ENCODE data around the gene SRSF1. TPM values are rescaled to one million over a fixed set of nuclear protein-coding genes. Genes with fewer than 3 reads are reported as not detected.

SRSF1 gene
- polyA plus RNA-seq, 1 donor = 213 TPM

DNA sequence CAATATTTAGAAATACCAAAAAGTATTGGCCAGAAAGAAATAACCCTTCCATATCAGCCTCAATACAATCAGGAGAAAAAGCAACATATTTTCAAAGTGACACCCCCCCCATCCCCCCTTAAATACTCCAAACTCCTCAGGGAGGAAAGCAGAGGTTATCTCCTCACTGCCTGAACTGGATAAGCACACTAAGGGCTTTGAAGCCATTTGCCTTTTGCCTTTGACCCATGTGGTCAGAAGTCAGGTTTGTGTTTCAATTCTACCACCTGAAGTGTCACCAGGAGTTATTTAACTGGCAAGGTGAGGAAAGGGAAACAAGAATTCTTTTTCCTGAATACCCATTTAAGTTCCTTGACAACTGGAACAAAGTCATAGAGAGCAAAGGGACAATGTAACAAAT is 15.5 kb downstream of the SRSF1 start:
- Histone ChIP-seq H3K4me3 (ENCODE audit: low read length) (no peak overlapping the region), H3K27ac (ENCODE audit: low read length) (no peak overlapping the region), H3K27me3 (ENCODE audit: control insufficient read depth, insufficient read depth, low read length) (no peaks in the 10 kb centered on the region), H3K9me3 (ENCODE audit: control insufficient read depth, low read depth, low read length) (no peaks in the 10 kb centered on the region), H3K36me3 (ENCODE audit: control insufficient read depth, insufficient read depth, low read length) (no peaks in the 10 kb centered on the region), H3K4me1 (ENCODE audit: control insufficient read depth, insufficient read depth, low read length) (peaks cover 6% of the 10 kb centered on the region)
- no peak for DNase-seq

DNA sequence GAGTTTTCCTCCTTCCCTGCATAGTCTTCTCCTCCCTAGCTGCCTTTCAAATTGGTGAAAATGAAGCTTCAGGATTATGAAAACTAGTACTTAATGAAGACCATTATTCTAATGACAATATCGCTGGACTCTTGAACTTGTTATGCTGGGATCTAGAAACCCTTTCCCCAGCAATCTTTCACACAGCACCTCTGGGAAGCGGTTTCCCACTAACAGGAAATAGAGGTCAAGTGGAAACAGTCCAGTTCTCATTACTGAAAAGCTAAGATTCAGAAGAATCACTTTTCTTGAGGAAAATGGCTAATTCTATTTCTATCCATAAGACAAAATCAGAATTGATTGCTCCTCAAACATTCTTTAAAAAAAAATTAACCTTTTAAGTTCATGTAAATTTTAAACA is 17.0 kb downstream of the SRSF1 start:
- DNase-seq = no peak
- no CpG with 5 or more reads among the region's 2 CpGs for WGBS (ENCODE audit: insufficient coverage, low lambda C conversion rate)
- Histone ChIP-seq H3K4me1 (ENCODE audit: control insufficient read depth, insufficient read depth, low read length) (peaks cover 13% of the 10 kb centered on the region), H3K9me3 (ENCODE audit: control insufficient read depth, low read depth, low read length) (no peaks in the 10 kb centered on the region), H3K27me3 (ENCODE audit: control insufficient read depth, insufficient read depth, low read length) (no peaks in the 10 kb centered on the region), H3K27ac (ENCODE audit: low read length) (no peak overlapping the region), H3K4me3 (ENCODE audit: low read length) (no peak overlapping the region), H3K36me3 (ENCODE audit: control insufficient read depth, insufficient read depth, low read length) (no peaks in the 10 kb centered on the region)

DNA sequence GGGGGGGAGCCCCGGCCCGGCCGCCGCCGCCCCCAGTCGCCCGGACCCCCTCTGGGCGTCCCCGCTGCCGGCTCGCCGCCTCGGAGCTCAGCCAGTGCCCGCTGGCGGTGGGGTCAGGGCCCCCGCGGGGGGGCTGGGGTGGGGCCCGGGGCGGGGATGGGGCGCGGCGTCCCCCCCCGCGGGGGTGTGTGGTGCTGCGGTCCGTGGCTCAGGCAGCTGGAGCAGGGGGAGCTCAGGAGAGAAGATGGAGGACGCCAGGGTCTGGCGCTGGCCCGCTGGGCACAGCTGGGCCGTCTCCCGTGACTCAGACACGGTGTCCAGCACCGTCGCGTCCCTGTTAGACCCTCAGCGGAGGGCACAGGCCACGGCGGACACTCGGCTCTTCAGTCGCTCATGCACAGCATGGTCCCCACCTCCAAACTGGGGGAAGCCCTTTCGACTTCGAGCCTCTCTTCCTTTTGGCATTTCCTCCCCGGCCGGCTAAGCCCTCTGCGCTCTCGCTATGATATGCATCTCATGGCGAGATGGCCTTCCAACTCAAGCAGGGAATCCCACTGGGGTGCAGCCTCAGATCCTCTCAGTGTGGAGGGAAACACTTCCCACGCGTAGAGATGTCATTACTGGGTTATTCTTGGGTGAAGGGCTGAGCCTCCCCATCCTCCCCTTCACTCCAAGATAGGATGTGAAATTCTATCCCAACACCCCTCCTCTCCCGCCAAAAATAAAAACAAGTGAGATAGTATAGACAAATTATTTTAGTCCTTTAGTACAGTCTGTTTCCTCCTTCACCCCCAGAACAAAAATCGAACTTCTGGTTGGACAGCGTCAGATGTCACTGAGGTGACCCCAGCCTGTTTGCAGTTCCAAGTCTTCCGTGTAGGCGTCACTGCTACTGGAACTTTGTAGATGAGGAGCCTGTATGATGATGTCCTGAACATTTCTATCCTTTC is 18.5 kb downstream of the SRSF1 start:
- peak overlapping the region; percentile 80 for H3K4me3 ChIP-seq (ENCODE audit: low read length)
- 0% methylated on average over 1 of the region's 54 CpGs for WGBS (ENCODE audit: insufficient coverage, low lambda C conversion rate)
- H3K9me3 ChIP-seq (ENCODE audit: control insufficient read depth, low read depth, low read length) = no peaks in the 10 kb centered on the region
- no peaks in the 10 kb centered on the region for H3K27me3 ChIP-seq (ENCODE audit: control insufficient read depth, insufficient read depth, low read length)
- H3K36me3 ChIP-seq (ENCODE audit: control insufficient read depth, insufficient read depth, low read length) = no peaks in the 10 kb centered on the region
- peaks cover 14% of the 10 kb centered on the region for H3K4me1 ChIP-seq (ENCODE audit: control insufficient read depth, insufficient read depth, low read length)
- peak overlapping the region; percentile 64 for H3K27ac ChIP-seq (ENCODE audit: low read length)
- DNase-seq = peak; percentile 66 to 82

DNA sequence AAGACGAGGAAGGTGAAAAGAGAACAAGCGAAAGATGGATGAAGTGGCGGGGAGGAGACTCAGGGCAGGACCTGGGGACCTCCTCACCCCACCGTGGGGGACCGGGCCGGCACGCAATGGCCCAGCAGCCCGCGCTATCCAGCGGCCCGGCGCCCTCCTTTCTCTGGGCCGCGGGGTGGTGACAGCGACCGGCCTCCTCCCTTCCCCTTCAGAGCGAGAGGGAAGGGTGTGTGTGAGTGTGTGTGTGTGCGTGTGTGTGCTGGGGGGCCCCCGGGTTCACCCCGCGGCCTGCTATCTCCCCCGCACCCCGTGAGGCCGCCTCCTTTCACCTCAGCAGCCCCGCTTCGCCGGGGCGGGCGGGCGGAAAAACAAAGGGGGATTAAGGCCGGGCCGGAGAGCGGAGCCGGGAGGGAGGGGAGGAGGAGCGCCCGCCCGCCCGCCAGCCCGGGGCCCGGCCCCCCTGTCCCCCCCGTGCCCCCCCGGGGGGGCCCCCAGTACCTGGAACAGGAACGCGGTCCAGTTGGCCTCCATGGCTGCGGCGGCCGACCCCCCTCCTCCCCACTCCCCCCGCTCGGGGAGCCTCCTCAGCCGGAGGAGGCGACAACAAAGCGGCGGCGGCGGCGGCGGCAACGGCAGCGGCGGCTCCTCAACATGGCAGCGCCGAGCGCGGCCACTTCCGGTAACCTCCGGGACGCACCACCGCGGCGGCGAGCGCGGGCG is 19.3 kb downstream of the SRSF1 start, which contains the start of gene VEZF1:
Gene VEZF1, minus strand, starts transcription at position 674 of the 720 bp plus-strand sequence. Its CDS starts 143 bp downstream, at position 531.
- Histone ChIP-seq H3K4me3 (ENCODE audit: low read length) (peak within 1 kb of the TSS; percentile 80), H3K9me3 (ENCODE audit: control insufficient read depth, low read depth, low read length) (no peaks in the 10 kb centered on the region), H3K27ac (ENCODE audit: low read length) (peak within 1 kb of the TSS; percentile 86), H3K27me3 (ENCODE audit: control insufficient read depth, insufficient read depth, low read length) (no peaks in the 10 kb centered on the region), H3K4me1 (ENCODE audit: control insufficient read depth, insufficient read depth, low read length) (peaks cover 10% of the 10 kb centered on the region), H3K36me3 (ENCODE audit: control insufficient read depth, insufficient read depth, low read length) (peaks cover 4% of the 10 kb centered on the region)
- peak; percentile 65 to 86 for DNase-seq
- WGBS (ENCODE audit: insufficient coverage, low lambda C conversion rate) = no CpG with 5 or more reads among the region's 74 CpGs

DNA sequence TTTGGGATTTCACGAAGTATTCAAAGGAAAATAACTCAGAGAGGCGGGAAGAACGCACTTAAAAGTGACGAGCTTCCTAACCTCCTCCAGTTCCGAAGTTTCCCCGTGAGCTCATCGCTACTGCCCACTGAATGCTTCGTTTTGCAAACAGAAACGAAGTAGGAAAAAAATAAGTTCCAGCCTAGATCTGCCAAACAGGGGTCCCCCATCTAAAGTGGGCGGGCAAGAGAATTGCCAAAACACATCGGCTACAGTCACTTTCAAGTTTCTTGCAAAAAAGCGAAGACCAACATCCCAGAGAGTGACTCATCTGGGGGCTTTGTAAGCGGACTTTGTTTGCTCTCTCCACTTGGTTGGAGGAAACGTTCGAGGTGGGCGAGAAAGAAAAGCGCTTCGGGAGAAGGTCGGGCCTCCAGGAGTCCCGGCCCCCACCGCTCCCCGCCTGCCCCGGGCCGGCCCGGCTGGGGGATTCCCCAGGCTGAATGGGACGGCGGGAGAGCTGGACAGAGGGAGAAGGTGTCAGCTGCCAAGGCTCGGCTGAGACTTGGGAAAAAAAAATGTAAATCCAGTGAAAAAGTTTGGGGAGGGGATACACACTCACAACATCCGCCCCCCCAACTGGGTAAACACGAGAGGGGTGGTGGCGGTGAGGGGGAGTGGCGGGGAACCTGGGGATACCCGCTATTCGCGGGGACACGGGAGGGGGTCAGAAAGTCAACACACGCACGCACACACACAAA is 20.0 kb downstream of the SRSF1 start:
- Histone ChIP-seq H3K4me1 (ENCODE audit: control insufficient read depth, insufficient read depth, low read length) (peaks cover 10% of the 10 kb centered on the region), H3K27me3 (ENCODE audit: control insufficient read depth, insufficient read depth, low read length) (no peaks in the 10 kb centered on the region), H3K27ac (ENCODE audit: low read length) (peak overlapping the region; percentile 86), H3K4me3 (ENCODE audit: low read length) (peak overlapping the region; percentile 80), H3K36me3 (ENCODE audit: control insufficient read depth, insufficient read depth, low read length) (peaks cover 10% of the 10 kb centered on the region), H3K9me3 (ENCODE audit: control insufficient read depth, low read depth, low read length) (no peaks in the 10 kb centered on the region)
- DNase-seq = peak; percentile 52 to 73
- WGBS (ENCODE audit: insufficient coverage, low lambda C conversion rate) = no CpG with 5 or more reads among the region's 38 CpGs

DNA sequence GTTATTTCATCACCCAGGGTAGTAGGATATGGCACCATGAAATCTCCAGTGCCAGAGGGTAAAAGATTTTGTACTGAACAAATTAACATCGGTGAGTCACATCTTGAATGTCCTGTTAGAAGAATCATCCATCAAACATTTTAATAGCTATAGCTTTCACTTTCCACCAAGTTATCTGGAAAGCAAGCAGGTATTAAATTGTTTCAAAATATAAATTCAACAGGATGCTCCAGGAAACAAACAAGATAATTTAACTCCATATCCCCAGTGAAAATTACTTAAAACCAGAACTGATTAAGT is 21.4 kb downstream of the SRSF1 start:
- no peak overlapping the region for H3K27ac ChIP-seq (ENCODE audit: low read length)
- H3K4me3 ChIP-seq (ENCODE audit: low read length) = no peak overlapping the region
- DNase-seq = no peak
- H3K27me3 ChIP-seq (ENCODE audit: control insufficient read depth, insufficient read depth, low read length) = no peaks in the 10 kb centered on the region
- no CpG with 5 or more reads among the region's 1 CpG for WGBS (ENCODE audit: insufficient coverage, low lambda C conversion rate)
- peaks cover 10% of the 10 kb centered on the region for H3K4me1 ChIP-seq (ENCODE audit: control insufficient read depth, insufficient read depth, low read length)
- H3K36me3 ChIP-seq (ENCODE audit: control insufficient read depth, insufficient read depth, low read length) = peaks cover 19% of the 10 kb centered on the region
- H3K9me3 ChIP-seq (ENCODE audit: control insufficient read depth, low read depth, low read length) = no peaks in the 10 kb centered on the region

DNA sequence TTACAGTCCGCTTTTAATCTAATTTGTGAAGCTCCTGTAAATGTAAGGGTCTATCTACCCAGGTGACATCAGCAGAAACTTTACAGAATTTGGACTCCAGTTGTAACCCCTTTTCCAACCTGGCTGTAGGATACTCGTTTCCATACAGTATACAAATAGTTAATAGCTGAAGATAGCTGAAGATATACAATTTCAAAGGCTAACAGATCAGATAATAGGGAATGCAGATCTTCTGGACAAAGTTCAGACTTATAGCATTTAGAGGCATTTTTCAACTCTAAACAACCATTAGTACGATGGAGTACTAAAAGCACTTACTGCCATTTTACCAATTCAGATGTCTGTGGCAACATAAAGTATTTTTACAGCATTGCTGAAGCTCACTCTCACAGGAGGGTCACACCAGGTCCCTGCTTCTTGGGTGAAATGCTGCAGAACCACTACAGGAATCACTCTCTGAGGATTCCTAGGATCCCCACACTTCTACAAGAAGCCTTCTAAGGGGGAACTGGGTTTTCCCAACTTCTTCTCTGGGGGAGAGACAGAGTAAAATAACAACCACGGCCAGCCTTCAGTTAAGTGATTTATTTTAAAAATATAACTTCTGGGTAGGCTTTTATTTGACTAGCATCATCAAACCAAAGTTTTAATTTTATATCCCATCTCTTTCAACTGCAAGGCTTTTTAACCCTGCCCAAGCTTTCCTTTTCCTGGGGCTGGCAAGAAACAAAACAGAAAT is 21.9 kb downstream of the SRSF1 start:
- Histone ChIP-seq H3K4me1 (ENCODE audit: control insufficient read depth, insufficient read depth, low read length) (peaks cover 10% of the 10 kb centered on the region), H3K27ac (ENCODE audit: low read length) (peak overlapping the region; percentile 22), H3K9me3 (ENCODE audit: control insufficient read depth, low read depth, low read length) (no peaks in the 10 kb centered on the region), H3K27me3 (ENCODE audit: control insufficient read depth, insufficient read depth, low read length) (no peaks in the 10 kb centered on the region), H3K4me3 (ENCODE audit: low read length) (no peak overlapping the region), H3K36me3 (ENCODE audit: control insufficient read depth, insufficient read depth, low read length) (peaks cover 23% of the 10 kb centered on the region)
- no CpG with 5 or more reads among the region's 4 CpGs for WGBS (ENCODE audit: insufficient coverage, low lambda C conversion rate)
- no peak for DNase-seq

DNA sequence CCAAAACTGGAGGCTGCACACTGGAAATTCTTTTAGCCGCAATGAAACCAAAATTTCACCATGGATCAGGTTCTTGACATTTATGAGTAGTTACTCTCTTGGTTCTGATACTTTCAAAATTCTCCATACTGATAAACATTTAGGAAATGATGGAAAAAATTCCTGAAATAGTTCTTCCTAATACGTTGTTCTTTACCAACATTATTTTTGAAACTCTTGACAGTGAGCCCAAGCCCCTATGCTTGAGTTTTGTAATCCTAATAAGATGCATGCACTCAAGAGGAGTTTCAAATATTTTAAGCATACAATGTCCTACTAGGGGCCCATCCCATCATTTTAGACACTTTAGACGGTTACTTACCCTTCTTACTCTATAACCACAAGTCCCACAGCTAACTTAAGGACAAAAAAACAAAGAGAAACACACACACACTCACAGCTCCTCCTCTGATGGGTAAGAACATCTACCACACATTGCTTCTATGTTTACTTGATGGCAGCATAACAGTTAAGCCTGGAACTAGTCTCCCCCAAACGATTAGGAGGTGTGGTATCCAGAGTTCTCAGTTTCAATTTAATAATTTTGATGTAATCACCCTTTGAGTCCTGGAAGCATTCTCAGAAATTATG is 22.7 kb downstream of the SRSF1 start:
- 78% methylated on average over 2 of the region's 4 CpGs for WGBS (ENCODE audit: insufficient coverage, low lambda C conversion rate)
- Histone ChIP-seq H3K27me3 (ENCODE audit: control insufficient read depth, insufficient read depth, low read length) (no peaks in the 10 kb centered on the region), H3K36me3 (ENCODE audit: control insufficient read depth, insufficient read depth, low read length) (peaks cover 27% of the 10 kb centered on the region), H3K4me3 (ENCODE audit: low read length) (no peak overlapping the region), H3K27ac (ENCODE audit: low read length) (no peak overlapping the region), H3K4me1 (ENCODE audit: control insufficient read depth, insufficient read depth, low read length) (peaks cover 10% of the 10 kb centered on the region), H3K9me3 (ENCODE audit: control insufficient read depth, low read depth, low read length) (no peaks in the 10 kb centered on the region)
- DNase-seq = no peak

DNA sequence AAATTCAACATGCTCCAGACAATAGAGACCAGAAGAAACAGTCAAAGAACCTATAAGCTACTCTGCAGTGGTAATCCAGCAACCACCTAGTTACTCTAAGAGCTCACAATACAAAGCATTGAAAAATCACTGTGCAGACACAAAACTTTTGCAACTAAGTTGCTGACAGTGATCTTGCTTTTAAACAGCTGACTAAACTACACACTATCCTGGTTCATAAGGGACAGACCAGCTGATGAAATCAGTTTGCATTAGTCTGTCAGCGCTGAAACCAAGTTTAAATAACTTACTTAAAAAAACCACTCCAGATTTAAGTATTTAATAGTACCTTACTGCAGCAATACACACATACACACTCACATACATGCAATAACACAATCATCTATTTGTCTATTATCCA is 23.6 kb downstream of the SRSF1 start:
- DNase-seq = no peak
- no peaks in the 10 kb centered on the region for H3K9me3 ChIP-seq (ENCODE audit: control insufficient read depth, low read depth, low read length)
- H3K27me3 ChIP-seq (ENCODE audit: control insufficient read depth, insufficient read depth, low read length) = no peaks in the 10 kb centered on the region
- no peak overlapping the region for H3K27ac ChIP-seq (ENCODE audit: low read length)
- H3K4me1 ChIP-seq (ENCODE audit: control insufficient read depth, insufficient read depth, low read length) = peaks cover 10% of the 10 kb centered on the region
- H3K4me3 ChIP-seq (ENCODE audit: low read length) = no peak overlapping the region
- peaks cover 34% of the 10 kb centered on the region for H3K36me3 ChIP-seq (ENCODE audit: control insufficient read depth, insufficient read depth, low read length)
- no CpG with 5 or more reads among the region's 1 CpG for WGBS (ENCODE audit: insufficient coverage, low lambda C conversion rate)

Measured in large intestine (tissue), 3 donors.